Erythroblast (primary cell): ENCODE measurements around the gene SFN.
A peak's percentile ranks its signal among the peaks of the same experiment; 100 is the strongest.

Experiments used
- DNase-seq, 2 experiments: peaks; one replicate each; lab custom pipeline; 2025; lab: John Stamatoyannopoulos, UW
- GATA1 ChIP-seq: IDR thresholded peaks from 2 replicates; pipeline ENCODE4 v1.6.1; 2011; ENCODE audit warnings: low read depth, mild to moderate bottlenecking, control low read depth, low read length, moderate library complexity
- POLR2A ChIP-seq: IDR thresholded peaks from 2 replicates; pipeline ENCODE4 v1.6.1; 2011; ENCODE audit warnings: mild to moderate bottlenecking, low read length

Gene SFN

GRCh38 chr1:26900001-26900814 is 37.3 kb downstream of the SFN start, which contains the start of gene GPATCH3:
Gene GPATCH3, minus strand, starts transcription at chr1:26900467. Its CDS starts 25 bp downstream, at chr1:26900442.
- peak; percentile 92 to 96 for DNase-seq
- TF ChIP-seq POLR2A (peak; percentile 93), GATA1 (no peak)

DNA sequence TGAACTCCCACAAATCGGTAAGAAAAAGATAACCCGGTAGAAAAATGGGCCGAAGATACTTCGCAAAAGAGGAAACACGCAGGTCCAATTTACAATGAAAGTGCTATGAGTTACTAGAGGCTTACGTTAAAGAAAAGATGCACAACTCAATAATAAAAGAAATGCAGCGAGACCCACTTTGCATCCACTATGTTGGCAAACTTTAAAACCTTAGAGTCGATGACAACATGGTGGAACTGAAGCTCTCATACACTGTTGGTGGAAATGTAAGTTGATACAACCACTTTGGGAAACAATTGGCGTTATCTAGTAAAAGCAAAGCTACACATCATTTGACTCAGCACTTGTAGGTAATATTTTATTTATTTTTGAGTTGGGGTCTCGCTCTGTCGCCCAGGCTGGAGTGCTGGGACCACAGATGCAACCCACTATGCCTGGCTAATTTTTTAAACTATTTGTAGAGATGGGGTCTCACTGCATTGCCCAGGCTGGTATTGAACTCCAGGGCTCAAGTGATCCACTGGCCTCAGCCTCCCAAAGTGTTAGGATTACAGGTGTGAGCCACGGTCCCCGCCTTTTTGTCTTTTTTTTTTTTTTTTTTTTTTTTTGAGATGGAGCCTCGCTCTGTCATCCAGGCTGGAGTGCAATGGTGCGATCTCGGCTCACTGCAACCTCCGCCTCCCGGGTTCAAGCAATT is 38.0 kb downstream of the SFN start:
- no peak for DNase-seq
- no peak for TF ChIP-seq GATA1
- TF ChIP-seq POLR2A, result no peak

GRCh38 chr1:26907071-26907917 is 44.3 kb downstream of the SFN start:
- TF ChIP-seq POLR2A (no peak), GATA1 (no peak)

GRCh38 chr1:26909951-26910342 is 47.0 kb downstream of the SFN start:
- TF ChIP-seq GATA1 (no peak), POLR2A (no peak)

More at GRCh38 chr1:26907071-26907917, 44.3 kb downstream of the SFN start:
- DNase-seq, result no peak

GRCh38 chr1:26910343-26911160 is 47.6 kb downstream of the SFN start:
- DNase-seq, result no peak
- TF ChIP-seq POLR2A, result no peak
- TF ChIP-seq GATA1, result no peak

More at GRCh38 chr1:26909951-26910342, 47.0 kb downstream of the SFN start:
- DNase-seq, result no peak

DNA sequence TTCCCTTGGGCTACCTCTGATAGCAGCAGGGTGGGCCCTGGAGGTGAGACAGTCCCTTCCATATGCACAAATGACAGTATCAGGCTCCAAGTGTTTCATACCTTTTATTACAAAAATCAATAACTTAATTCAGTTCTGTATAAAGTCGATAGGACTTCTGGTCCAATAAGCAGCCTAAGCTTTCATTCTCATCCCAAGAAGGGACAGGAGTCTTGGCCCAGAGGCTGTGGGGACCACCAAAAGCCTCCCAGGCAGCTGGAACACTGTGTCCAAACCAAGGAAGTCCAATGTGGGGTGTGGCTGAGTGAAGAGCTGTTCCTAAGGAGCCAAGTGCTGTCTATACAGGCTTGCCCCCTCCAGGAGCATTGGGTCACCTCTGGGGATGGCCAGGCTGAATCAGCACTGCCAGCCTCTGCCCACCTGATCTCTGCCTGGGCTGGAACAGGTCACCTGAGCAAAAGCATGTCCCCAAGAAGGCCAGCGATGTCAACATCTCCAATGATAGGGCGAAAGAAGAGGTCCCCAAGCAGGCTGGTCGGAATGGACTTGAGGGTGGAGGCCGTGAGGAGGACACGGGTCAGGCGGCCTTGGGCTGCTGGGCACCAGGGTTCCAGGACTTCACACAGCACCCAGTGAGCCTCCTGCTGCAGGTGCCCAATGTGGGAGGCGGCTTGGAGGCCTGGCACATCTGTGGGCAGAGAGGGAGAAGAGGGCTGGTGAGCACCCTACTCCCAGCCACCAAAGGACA is 48.6 kb downstream of the SFN start:
- no peak for TF ChIP-seq GATA1
- no peak for TF ChIP-seq POLR2A
- no peak for DNase-seq

DNA sequence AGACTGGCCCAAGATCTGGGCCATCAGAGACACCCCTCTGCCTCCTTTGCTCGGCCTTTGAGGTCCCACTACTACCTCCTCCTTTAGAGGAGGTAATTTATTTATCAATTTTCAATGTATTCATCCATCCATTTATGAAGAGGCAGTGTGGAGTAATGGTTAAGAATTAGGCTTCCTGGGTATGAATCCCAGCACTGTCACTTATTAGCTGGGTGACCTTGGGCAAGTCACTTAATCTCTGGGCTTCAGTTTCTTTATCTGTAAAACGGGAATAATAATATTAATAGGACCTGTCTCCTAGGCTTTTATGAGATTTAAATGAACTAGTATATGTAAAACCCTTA is 49.2 kb downstream of the SFN start:
- DNase-seq, result no peak
- TF ChIP-seq POLR2A (no peak), GATA1 (no peak)

DNA sequence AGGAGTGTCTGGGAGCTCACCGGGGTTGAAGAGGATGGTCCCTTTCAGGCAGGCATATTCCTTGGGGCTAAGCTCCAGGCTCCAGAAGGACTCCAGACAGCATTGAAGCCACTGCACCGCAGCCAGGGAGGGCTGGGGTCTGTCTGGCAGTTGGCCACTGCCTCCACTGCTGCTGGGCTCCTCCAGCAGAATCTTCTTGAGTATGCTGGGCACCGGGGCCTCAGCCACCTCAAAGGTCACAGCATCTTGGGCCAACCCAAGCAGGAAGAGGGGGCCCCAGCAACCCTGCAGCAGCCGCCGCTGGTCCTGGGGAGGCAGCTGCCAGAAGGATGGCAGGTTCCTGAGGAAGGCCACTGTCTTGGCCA is 50.4 kb downstream of the SFN start:
- DNase-seq, result no peak
- TF ChIP-seq POLR2A, result no peak
